ENCODE results near the gene NOCT.
"Not testable (repeated sequence)": the region's sequence is repeated elsewhere in the genome, so short reads cannot be mapped to it uniquely, and the experiment has no call there.

DNA sequence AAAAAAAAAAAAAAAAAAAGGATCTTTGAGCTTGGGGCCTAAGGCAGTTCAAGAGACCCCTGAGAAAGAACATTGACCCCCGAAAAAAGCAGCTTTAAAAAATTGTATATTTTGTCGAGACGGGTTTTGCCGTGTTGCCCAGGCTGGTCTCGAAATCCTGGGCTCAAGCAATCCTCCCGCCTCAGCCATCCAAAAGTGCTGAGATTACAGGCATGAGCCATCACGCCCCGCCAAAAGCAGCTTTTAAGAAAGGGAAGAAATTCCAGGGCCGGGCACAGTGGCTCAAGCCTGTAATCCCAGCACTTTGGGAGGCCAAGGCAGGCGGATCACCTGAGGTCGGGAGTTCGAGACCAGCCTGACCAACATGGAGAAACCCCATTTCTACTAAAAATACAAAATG is 5.5 kb downstream of the NOCT start:
- not testable (repeated sequence) for TF ChIP-seq CTCF, EZH2 (IDR thresholded peaks at IDR 0.05)
